ENCODE results near the gene CHP1. TPM values are rescaled to one million over a fixed set of nuclear protein-coding genes. Genes with fewer than 3 reads are reported as not detected.
A peak's percentile ranks its signal among the peaks of the same experiment; 100 is the strongest.

Gene CHP1
- 10 to 100 TPM; 50.7 to 55.9 (median 51.3) TPM for total RNA-seq
- 35.5 TPM for total RNA-seq (2013)

- H3K9me3 Mint-ChIP-seq: no peaks in the 10 kb centered on the region
- H3K4me3 ChIP-seq (ENCODE audit: low read length): peak within 1 kb of the TSS; percentile 89
- WGBS (ENCODE audit: insufficient coverage): under 1% methylated on average over 72 of the region's 72 CpGs
Measured at GRCh38 chr15:41230650-41231421, at the start of gene CHP1, which contains the start of gene EXD1. Gene CHP1 (plus strand): TSS chr15:41231268. CDS start chr15:41231383, 115 bp downstream. Gene EXD1 (minus strand): TSS chr15:41230757. CDS start chr15:41226575, 4,182 bp downstream.

GRCh38 chr15:41182266-41182665, 48.8 kb upstream of the CHP1 start:
- no peak overlapping the region for H3K27ac Mint-ChIP-seq

More at GRCh38 chr15:41230650-41231421, at the start of gene CHP1, which contains the start of gene EXD1:
- Histone ChIP-seq H3K36me3 (ENCODE audit: control insufficient read depth, insufficient read depth, low read length) (no peaks in the 10 kb centered on the region), H3K9me3 (ENCODE audit: control insufficient read depth, insufficient read depth, low read length) (no peaks in the 10 kb centered on the region), H3K27ac (ENCODE audit: low read length) (peak within 1 kb of the TSS; percentile 88), H3K4me1 (ENCODE audit: control insufficient read depth, insufficient read depth, low read length) (peaks cover 19% of the 10 kb centered on the region), H3K27me3 (ENCODE audit: control insufficient read depth, insufficient read depth, low read length) (no peaks in the 10 kb centered on the region)
- Mint-ChIP-seq H3K4me3 (peak within 1 kb of the TSS; percentile 79), H3K36me3 (no peaks in the 10 kb centered on the region), H3K27ac (peak within 1 kb of the TSS; percentile 87 to 97), H3K4me1 (peaks cover 35 to 37% of the 10 kb centered on the region in 2 donors), H3K27me3 (ENCODE audit: low read depth in 2 of 2) (no peaks in the 10 kb centered on the region)
- ATAC-seq: peak; percentile 95 to 97 (median 96)
- peak; percentile 95 to 96 for DNase-seq
- intact Hi-C loops (cut with micrococcal nuclease): loop anchor here (1.0 to 2.0 kb wide), 2 partner anchors 52 to 114 kb away; partner anchors contain the start of gene INO80
- peak; percentile 97 for TF ChIP-seq CTCF (IDR thresholded peaks at IDR 0.05)

DNA sequence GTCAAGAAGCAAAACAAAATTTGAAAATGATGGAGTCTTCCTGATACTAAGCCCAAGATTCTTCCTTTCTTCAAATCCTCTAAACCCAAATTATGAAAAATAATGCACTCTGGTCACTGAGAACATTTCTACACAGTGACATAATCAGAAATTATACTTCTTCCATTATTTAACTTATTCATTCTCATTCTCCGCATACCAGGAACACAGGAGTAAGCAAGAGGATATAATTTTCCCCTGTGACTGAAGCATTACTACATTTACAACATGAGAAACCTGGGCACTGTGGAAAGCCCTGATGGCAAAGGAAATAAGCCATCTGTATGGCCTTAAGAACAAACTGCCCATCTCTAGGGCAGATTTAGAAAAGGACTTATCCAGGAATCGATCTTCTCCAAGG, 47.5 kb upstream of the CHP1 start:
- Mint-ChIP-seq H3K27me3 (ENCODE audit: low read depth in 2 of 2) (no peaks in the 10 kb centered on the region), H3K4me3 (no peak overlapping the region), H3K36me3 (no peaks in the 10 kb centered on the region), H3K9me3 (no peaks in the 10 kb centered on the region), H3K27ac (no peak overlapping the region), H3K4me1 (no peaks in the 10 kb centered on the region)
- no peaks in the 10 kb centered on the region for H3K9me3 ChIP-seq (ENCODE audit: control insufficient read depth, insufficient read depth, low read length)
- ATAC-seq (no peak), DNase-seq (no peak)
- WGBS (ENCODE audit: insufficient coverage): 69% methylated on average over 2 of the region's 2 CpGs
- TF ChIP-seq CTCF (IDR thresholded peaks at IDR 0.05): no peak
- no peaks in the 10 kb centered on the region for H3K27me3 ChIP-seq (ENCODE audit: control insufficient read depth, insufficient read depth, low read length)
- no peak overlapping the region for H3K27ac ChIP-seq (ENCODE audit: low read length)
- H3K36me3 ChIP-seq (ENCODE audit: control insufficient read depth, insufficient read depth, low read length): no peaks in the 10 kb centered on the region
- no peaks in the 10 kb centered on the region for H3K4me1 ChIP-seq (ENCODE audit: control insufficient read depth, insufficient read depth, low read length)
- intact Hi-C loops (cut with micrococcal nuclease): loop anchor here (5.0 kb wide), 1 partner anchor 326 kb away; no protein-coding TSS in a partner anchor
- H3K4me3 ChIP-seq (ENCODE audit: low read length): no peak overlapping the region

More at GRCh38 chr15:41182266-41182665, 48.8 kb upstream of the CHP1 start:
- Mint-ChIP-seq H3K4me1 (no peaks in the 10 kb centered on the region), H3K27me3 (ENCODE audit: low read depth in 2 of 2) (no peaks in the 10 kb centered on the region), H3K9me3 (no peaks in the 10 kb centered on the region), H3K36me3 (no peaks in the 10 kb centered on the region), H3K4me3 (no peak overlapping the region)
- DNase-seq (no peak), ATAC-seq (no peak)
- Histone ChIP-seq H3K9me3 (ENCODE audit: control insufficient read depth, insufficient read depth, low read length) (no peaks in the 10 kb centered on the region), H3K27ac (ENCODE audit: low read length) (no peak overlapping the region), H3K36me3 (ENCODE audit: control insufficient read depth, insufficient read depth, low read length) (no peaks in the 10 kb centered on the region), H3K4me3 (ENCODE audit: low read length) (no peak overlapping the region), H3K27me3 (ENCODE audit: control insufficient read depth, insufficient read depth, low read length) (no peaks in the 10 kb centered on the region), H3K4me1 (ENCODE audit: control insufficient read depth, insufficient read depth, low read length) (no peaks in the 10 kb centered on the region)
- TF ChIP-seq CTCF (IDR thresholded peaks at IDR 0.05): no peak
- intact Hi-C loops (cut with micrococcal nuclease): loop anchor here (5.0 kb wide), 1 partner anchor 325 kb away; no protein-coding TSS in a partner anchor
- 84% methylated on average over 4 of the region's 4 CpGs for WGBS (ENCODE audit: insufficient coverage)

Data from natural killer cell (primary cell).